ENCODE data around the gene INHA. TPM values are rescaled to one million over a fixed set of nuclear protein-coding genes. Genes with fewer than 3 reads are reported as not detected.

INHA gene
- total RNA-seq, 6 experiments from 2014 or later = not detected

- no peak for TF ChIP-seq POLR2A (IDR thresholded peaks at IDR 0.05)
- Histone ChIP-seq H3K4me1 (peaks cover 0 to 12% (median 1%) of the 10 kb centered on the region in 4 donors), H3K27me3 (no peaks in the 10 kb centered on the region), H3K36me3 (no peaks in the 10 kb centered on the region), H3K9me3 (no peaks in the 10 kb centered on the region), H3K4me3 (no peak overlapping the region), H3K27ac (no peak overlapping the region)
- 100% methylated on average over 1 of the region's 26 CpGs for WGBS (ENCODE audit: insufficient coverage, low coverage, low lambda C conversion rate, missing lambda C conversion rate)
- DNase-seq (no peak), ATAC-seq (no peak)
- intact Hi-C loops (cut with DNase I) = no loop called here
Measured at GRCh38 chr2:219547621-219548020, 24.5 kb upstream of the INHA start.

GRCh38 chr2:219548990-219549389, 23.1 kb upstream of the INHA start:
- DNase-seq = no peak
- Histone ChIP-seq H3K27ac (no peak overlapping the region), H3K4me3 (no peak overlapping the region), H3K4me1 (peaks cover 0 to 14% (median 0%) of the 10 kb centered on the region in 4 donors), H3K27me3 (no peaks in the 10 kb centered on the region), H3K9me3 (no peaks in the 10 kb centered on the region), H3K36me3 (no peaks in the 10 kb centered on the region)
- no peak for ATAC-seq
- 92% methylated on average over 17 of the region's 18 CpGs for WGBS (ENCODE audit: insufficient coverage, low coverage, low lambda C conversion rate, missing lambda C conversion rate)
- intact Hi-C loops (cut with DNase I) = no loop called here
- TF ChIP-seq, protein P1, sequence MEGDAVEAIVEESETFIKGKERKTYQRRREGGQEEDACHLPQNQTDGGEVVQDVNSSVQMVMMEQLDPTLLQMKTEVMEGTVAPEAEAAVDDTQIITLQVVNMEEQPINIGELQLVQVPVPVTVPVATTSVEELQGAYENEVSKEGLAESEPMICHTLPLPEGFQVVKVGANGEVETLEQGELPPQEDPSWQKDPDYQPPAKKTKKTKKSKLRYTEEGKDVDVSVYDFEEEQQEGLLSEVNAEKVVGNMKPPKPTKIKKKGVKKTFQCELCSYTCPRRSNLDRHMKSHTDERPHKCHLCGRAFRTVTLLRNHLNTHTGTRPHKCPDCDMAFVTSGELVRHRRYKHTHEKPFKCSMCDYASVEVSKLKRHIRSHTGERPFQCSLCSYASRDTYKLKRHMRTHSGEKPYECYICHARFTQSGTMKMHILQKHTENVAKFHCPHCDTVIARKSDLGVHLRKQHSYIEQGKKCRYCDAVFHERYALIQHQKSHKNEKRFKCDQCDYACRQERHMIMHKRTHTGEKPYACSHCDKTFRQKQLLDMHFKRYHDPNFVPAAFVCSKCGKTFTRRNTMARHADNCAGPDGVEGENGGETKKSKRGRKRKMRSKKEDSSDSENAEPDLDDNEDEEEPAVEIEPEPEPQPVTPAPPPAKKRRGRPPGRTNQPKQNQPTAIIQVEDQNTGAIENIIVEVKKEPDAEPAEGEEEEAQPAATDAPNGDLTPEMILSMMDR (IDR thresholded peaks at IDR 0.05) = no peak
- no peak for TF ChIP-seq POLR2A (IDR thresholded peaks at IDR 0.05)

GRCh38 chr2:219549619-219550018, 22.5 kb upstream of the INHA start:
- H3K27me3 ChIP-seq = no peaks in the 10 kb centered on the region
- TF ChIP-seq, protein P1 (IDR thresholded peaks at IDR 0.05) = no peak
- TF ChIP-seq POLR2A (IDR thresholded peaks at IDR 0.05) = no peak
- WGBS (ENCODE audit: insufficient coverage, low coverage, low lambda C conversion rate, missing lambda C conversion rate) = no CpG with 5 or more reads among the region's 9 CpGs
- no peak for ATAC-seq
- no peak overlapping the region for H3K4me3 ChIP-seq
- peaks cover 0 to 10% (median 0%) of the 10 kb centered on the region in 4 donors for H3K4me1 ChIP-seq
- no peak overlapping the region for H3K27ac ChIP-seq
- intact Hi-C loops (cut with DNase I) = no loop called here
- H3K9me3 ChIP-seq = no peaks in the 10 kb centered on the region
- no peaks in the 10 kb centered on the region for H3K36me3 ChIP-seq
- no peak for DNase-seq

GRCh38 chr2:219551441-219552381, 20.4 kb upstream of the INHA start:
- no peak for TF ChIP-seq POLR2A (IDR thresholded peaks at IDR 0.05)

DNA sequence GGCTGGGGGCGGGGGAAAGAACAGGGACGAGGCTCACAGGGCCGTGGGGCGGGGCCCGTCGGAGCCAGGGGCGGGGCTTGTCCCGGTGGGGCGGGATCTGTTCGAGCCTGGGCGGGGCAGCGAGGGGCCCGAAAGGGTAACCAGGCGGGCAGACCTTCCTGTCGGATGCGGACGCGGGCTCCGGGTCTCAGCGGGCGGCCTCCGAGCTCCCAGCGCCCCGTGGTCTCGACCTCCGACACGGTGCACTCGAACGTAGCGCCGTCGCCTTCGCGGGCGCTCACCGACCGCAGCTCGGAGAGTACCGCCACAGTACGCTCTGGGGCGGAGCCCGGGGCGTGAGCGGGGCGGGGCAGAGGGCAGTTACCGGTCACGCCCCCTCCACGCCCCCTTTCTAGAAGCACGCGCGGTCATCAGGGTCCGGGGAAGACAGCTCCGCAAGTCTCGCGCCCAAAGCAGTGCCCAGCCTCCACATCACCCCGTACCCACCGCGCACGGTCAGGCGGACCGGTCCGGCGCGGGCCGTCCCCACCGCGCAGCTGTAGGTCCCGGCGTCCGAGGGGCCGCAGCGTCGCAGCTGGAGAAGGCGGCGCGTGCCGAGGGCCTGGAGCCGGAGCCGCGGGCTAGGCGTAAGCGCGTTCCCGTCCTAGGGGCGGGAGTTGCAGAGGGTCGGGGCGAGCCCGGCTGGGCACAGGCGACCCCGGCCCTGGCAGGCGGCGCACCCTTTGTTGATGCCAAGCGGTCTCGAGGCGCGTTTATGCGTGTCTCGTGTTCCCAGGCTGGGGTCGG, 19.5 kb upstream of the INHA start:
- Histone ChIP-seq H3K9me3 (no peaks in the 10 kb centered on the region), H3K4me3 (peak overlapping the region; percentile 52 to 65 (median 65)), H3K4me1 (peaks cover 0 to 10% (median 0%) of the 10 kb centered on the region in 4 donors), H3K27ac (no peak overlapping the region), H3K36me3 (no peaks in the 10 kb centered on the region), H3K27me3 (no peaks in the 10 kb centered on the region)
- intact Hi-C loops (cut with DNase I) = no loop called here
- TF ChIP-seq, protein P1 (IDR thresholded peaks at IDR 0.05) = no peak
- TF ChIP-seq POLR2A (IDR thresholded peaks at IDR 0.05) = no peak
- DNase-seq = peak; percentile 86 to 90 (median 87)
- WGBS (ENCODE audit: insufficient coverage, low coverage, low lambda C conversion rate, missing lambda C conversion rate) = 3% methylated on average over 15 of the region's 99 CpGs
- ATAC-seq = peak; percentile 94 to 97 (median 96)

More at GRCh38 chr2:219551441-219552381, 20.4 kb upstream of the INHA start:
- H3K4me3 ChIP-seq = peak overlapping the region; percentile 52 to 65 (median 65)
- H3K27ac ChIP-seq = no peak overlapping the region
- DNase-seq = no peak
- WGBS (ENCODE audit: insufficient coverage, low coverage, low lambda C conversion rate, missing lambda C conversion rate) = 10% methylated on average over 3 of the region's 54 CpGs
- H3K9me3 ChIP-seq = no peaks in the 10 kb centered on the region
- no peaks in the 10 kb centered on the region for H3K27me3 ChIP-seq
- peak in 3 of 4 donors; percentile 4 to 5 (median 4) for ATAC-seq
- intact Hi-C loops (cut with DNase I) = no loop called here
- no peaks in the 10 kb centered on the region for H3K36me3 ChIP-seq
- H3K4me1 ChIP-seq = peaks cover 0 to 10% (median 0%) of the 10 kb centered on the region in 4 donors

Measured in right lobe of liver (tissue), 6 donors.